Panc1 (cell line): ENCODE results near the gene NOL4L. TPM values are rescaled to one million over a fixed set of nuclear protein-coding genes. Genes with fewer than 3 reads are reported as not detected.

Experiments
- ATAC-seq: fragments of 200-7000 bp; cut with Tn5 transposase; 2 replicates; pipeline ENCODE4 v1.9.1; 2020; ENCODE audit warnings: mild to moderate bottlenecking, moderate library complexity
- BruUV-seq: library from RNA; stranded (reverse); fragments of 400-500 nt; replicated peaks from 2 replicates; lab custom pipeline; 2021; lab: Mats Ljungman, UMichigan
- CTCF ChIA-PET: fragments of 300-600 bp; sonication (Branson Sonifier 250); formaldehyde crosslinking; loops from one replicate; lab custom pipeline; 2022; ENCODE audit warnings: antibody characterized with exemption; lab: Charles Lee
- POLR2A ChIA-PET: fragments of 300-600 bp; sonication (Branson Sonifier 250); formaldehyde crosslinking; loops from one replicate; lab custom pipeline; 2022; ENCODE audit warnings: antibody characterized with exemption; lab: Charles Lee
- DNase-seq: peaks from one replicate; pipeline ENCODE4 v3.0.0-alpha.2; 2010; ENCODE audit warnings: low read depth, low spot score
- H3K27ac ChIP-seq: 2 replicates; pipeline ENCODE4 v1.5.1; 2011; ENCODE audit warnings: mild to moderate bottlenecking, low read length, inconsistent platforms
- H3K27me3 ChIP-seq: fragments of 200-500 bp; sonication (Bioruptor generic); 2 replicates; pipeline ENCODE4 v1.6.0; 2014; ENCODE audit warnings: low read length, inconsistent platforms; ENCODE audit not compliant: control insufficient read depth, insufficient read depth
- H3K36me3 ChIP-seq: fragments of 200-500 bp; sonication (Bioruptor generic); 2 replicates; pipeline ENCODE4 v1.5.1; 2014; ENCODE audit warnings: inconsistent platforms, mild to moderate bottlenecking, low read length, moderate library complexity; ENCODE audit not compliant: control insufficient read depth, insufficient read depth
- H3K4me1 ChIP-seq: 2 replicates; pipeline ENCODE4 v1.5.1; 2011; ENCODE audit warnings: inconsistent platforms, mild to moderate bottlenecking, low read length, moderate library complexity; ENCODE audit not compliant: control insufficient read depth, insufficient read depth
- H3K4me3 ChIP-seq, 2 experiments: 2 replicates each; pipeline ENCODE4 v1.5.1; 2011 to 2012; ENCODE audit warnings: low read depth in 2 of 2, low read length in 2 of 2, mild to moderate bottlenecking in 2 of 2, inconsistent platforms in 1 of 2, moderate library complexity in 1 of 2
- H3K9me3 ChIP-seq: fragments of 200-500 bp; sonication (Bioruptor generic); 2 replicates; pipeline ENCODE4 v1.5.1; 2014; ENCODE audit warnings: low read depth, mild to moderate bottlenecking, inconsistent platforms, low read length, moderate library complexity; ENCODE audit not compliant: control insufficient read depth, insufficient read depth
- POLR2AphosphoS5 ChIP-seq: IDR thresholded peaks from 2 replicates; pipeline ENCODE4 v1.6.1; 2012; ENCODE audit warnings: mild to moderate bottlenecking, low read depth, low read length, moderate library complexity
- SIN3A ChIP-seq: IDR thresholded peaks from 2 replicates; pipeline ENCODE4 v1.6.1; 2012; ENCODE audit warnings: low read depth, mild to moderate bottlenecking, low read length, moderate library complexity, borderline replicate concordance; ENCODE audit not compliant: insufficient read depth
- TCF7L2 ChIP-seq: IDR thresholded peaks from 2 replicates; pipeline ENCODE4 v1.6.1; 2011; ENCODE audit warnings: mild to moderate bottlenecking, low read depth, low read length, inconsistent platforms
- in situ Hi-C: cut with HindIII; loops from 2 replicates; pipeline ENCODE4 v1.10.0; 2016; ENCODE audit warnings: low sequenced_read_pairs, low pct_unique_long_range_greater_than_20kb
- intact Hi-C: fragments of 100-400 bp; cut with micrococcal nuclease; formaldehyde crosslinking; loops from one replicate; pipeline ENCODE4 v1.10.0; 2022; ENCODE audit not compliant: unreplicated experiment
- total RNA-seq: library from RNA; stranded (reverse); gene quantifications from one replicate; pipeline ENCODE4 v1.2.1, GENCODE V29; 2021; ENCODE audit not compliant: unreplicated experiment
- TF ChIP-seq, protein P1 (sequence below), 2 experiments: IDR thresholded peaks; 2 replicates each; pipeline ENCODE4 v1.6.1; 2011 to 2012; ENCODE audit warnings: low read depth in 2 of 2, control low read depth in 1 of 2, low read length in 1 of 2, mild to moderate bottlenecking in 1 of 2, moderate library complexity in 1 of 2; ENCODE audit not compliant: insufficient read depth in 1 of 2
- TF ChIP-seq, protein P2 (sequence below): fragments of 450-650 bp; IDR thresholded peaks from 2 replicates; pipeline ENCODE4 v1.5.1; 2017; ENCODE audit warnings: mild to moderate bottlenecking

Gene NOL4L
- total RNA-seq, 1 experiment from 2014 or later, result 21.6 TPM

DNA sequence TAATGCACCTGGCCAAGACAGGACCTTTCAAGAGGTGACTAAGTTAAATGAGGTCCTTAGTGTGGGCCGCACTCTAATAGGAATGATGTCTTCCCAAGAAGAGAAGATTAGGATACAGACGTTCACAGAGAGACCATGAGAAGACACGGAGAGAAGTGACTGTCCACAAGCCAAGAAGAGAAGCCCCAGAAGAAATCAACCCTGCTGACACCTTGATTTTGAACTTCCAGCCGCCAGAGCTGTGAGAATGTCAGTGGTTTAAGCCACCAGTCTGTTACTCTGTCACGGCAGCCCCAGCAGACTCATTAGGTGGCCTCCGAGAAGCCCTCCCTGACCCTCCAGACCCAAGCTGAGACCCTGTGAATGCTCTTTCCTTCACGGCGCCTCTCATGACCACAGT is 29.5 kb downstream of the NOL4L start:
- in situ Hi-C loops, result no loop called here
- no peak for TF ChIP-seq POLR2AphosphoS5
- no peak for TF ChIP-seq SIN3A
- TF ChIP-seq, protein P1, sequence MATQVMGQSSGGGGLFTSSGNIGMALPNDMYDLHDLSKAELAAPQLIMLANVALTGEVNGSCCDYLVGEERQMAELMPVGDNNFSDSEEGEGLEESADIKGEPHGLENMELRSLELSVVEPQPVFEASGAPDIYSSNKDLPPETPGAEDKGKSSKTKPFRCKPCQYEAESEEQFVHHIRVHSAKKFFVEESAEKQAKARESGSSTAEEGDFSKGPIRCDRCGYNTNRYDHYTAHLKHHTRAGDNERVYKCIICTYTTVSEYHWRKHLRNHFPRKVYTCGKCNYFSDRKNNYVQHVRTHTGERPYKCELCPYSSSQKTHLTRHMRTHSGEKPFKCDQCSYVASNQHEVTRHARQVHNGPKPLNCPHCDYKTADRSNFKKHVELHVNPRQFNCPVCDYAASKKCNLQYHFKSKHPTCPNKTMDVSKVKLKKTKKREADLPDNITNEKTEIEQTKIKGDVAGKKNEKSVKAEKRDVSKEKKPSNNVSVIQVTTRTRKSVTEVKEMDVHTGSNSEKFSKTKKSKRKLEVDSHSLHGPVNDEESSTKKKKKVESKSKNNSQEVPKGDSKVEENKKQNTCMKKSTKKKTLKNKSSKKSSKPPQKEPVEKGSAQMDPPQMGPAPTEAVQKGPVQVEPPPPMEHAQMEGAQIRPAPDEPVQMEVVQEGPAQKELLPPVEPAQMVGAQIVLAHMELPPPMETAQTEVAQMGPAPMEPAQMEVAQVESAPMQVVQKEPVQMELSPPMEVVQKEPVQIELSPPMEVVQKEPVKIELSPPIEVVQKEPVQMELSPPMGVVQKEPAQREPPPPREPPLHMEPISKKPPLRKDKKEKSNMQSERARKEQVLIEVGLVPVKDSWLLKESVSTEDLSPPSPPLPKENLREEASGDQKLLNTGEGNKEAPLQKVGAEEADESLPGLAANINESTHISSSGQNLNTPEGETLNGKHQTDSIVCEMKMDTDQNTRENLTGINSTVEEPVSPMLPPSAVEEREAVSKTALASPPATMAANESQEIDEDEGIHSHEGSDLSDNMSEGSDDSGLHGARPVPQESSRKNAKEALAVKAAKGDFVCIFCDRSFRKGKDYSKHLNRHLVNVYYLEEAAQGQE (IDR thresholded peaks at IDR 0.05; ENCODE audit: insufficient read depth in 1 of 2, low read depth in 2 of 2, low read length in 1 of 2), result no peak
- TF ChIP-seq TCF7L2, result no peak
- TF ChIP-seq, protein P2, sequence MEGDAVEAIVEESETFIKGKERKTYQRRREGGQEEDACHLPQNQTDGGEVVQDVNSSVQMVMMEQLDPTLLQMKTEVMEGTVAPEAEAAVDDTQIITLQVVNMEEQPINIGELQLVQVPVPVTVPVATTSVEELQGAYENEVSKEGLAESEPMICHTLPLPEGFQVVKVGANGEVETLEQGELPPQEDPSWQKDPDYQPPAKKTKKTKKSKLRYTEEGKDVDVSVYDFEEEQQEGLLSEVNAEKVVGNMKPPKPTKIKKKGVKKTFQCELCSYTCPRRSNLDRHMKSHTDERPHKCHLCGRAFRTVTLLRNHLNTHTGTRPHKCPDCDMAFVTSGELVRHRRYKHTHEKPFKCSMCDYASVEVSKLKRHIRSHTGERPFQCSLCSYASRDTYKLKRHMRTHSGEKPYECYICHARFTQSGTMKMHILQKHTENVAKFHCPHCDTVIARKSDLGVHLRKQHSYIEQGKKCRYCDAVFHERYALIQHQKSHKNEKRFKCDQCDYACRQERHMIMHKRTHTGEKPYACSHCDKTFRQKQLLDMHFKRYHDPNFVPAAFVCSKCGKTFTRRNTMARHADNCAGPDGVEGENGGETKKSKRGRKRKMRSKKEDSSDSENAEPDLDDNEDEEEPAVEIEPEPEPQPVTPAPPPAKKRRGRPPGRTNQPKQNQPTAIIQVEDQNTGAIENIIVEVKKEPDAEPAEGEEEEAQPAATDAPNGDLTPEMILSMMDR, result no peak
- DNase-seq (no peak), ATAC-seq (no peak)
- no peak overlapping the region for H3K4me3 ChIP-seq
- no peaks in the 10 kb centered on the region for H3K9me3 ChIP-seq
- POLR2A ChIA-PET, result no interaction called here
- no TSS peak for BruUV-seq
- H3K27ac ChIP-seq, result no peak overlapping the region
- H3K4me1 ChIP-seq, result peaks cover 6% of the 10 kb centered on the region; the same call in 1 of the 2 replicates
- no peaks in the 10 kb centered on the region for H3K36me3 ChIP-seq
- no peaks in the 10 kb centered on the region for H3K27me3 ChIP-seq
- intact Hi-C loops, result no loop called here
- CTCF ChIA-PET, result no interaction called here

DNA sequence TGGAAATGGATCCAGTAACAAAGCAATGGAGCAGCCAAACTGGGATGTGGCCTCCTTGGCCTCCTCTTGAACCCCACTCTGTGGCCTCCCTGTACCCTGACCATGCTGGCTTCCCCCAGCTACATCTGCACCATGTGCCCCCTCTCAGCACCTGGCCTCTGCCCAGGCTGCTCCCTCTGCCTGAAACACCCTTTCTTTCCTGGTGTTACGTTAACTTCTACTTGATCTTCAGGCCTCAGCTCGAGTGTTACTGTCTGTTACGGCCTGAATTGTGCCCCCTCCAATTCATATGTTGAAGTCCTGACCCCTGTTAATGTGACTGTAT is 30.2 kb downstream of the NOL4L start:
- no peak for TF ChIP-seq SIN3A
- TF ChIP-seq, protein P2, result no peak
- TF ChIP-seq, protein P1 (IDR thresholded peaks at IDR 0.05; ENCODE audit: insufficient read depth in 1 of 2, low read depth in 2 of 2, low read length in 1 of 2), result no peak
- no peak for TF ChIP-seq POLR2AphosphoS5
- TF ChIP-seq TCF7L2, result no peak
- H3K27ac ChIP-seq, result no peak overlapping the region
- no peaks in the 10 kb centered on the region for H3K9me3 ChIP-seq
- H3K27me3 ChIP-seq, result no peaks in the 10 kb centered on the region
- intact Hi-C loops, result no loop called here
- DNase-seq (no peak), ATAC-seq (no peak)
- in situ Hi-C loops, result no loop called here
- peaks cover 6% of the 10 kb centered on the region; the same call in 1 of the 2 replicates for H3K4me1 ChIP-seq
- ChIA-PET POLR2A (no interaction called here), CTCF (no interaction called here)
- H3K36me3 ChIP-seq, result no peaks in the 10 kb centered on the region
- no peak overlapping the region for H3K4me3 ChIP-seq
- BruUV-seq, result no TSS peak
